ENCODE results near the gene FRMPD4. TPM values are rescaled to one million over a fixed set of nuclear protein-coding genes. Genes with fewer than 3 reads are reported as not detected.

The FRMPD4 gene
- total RNA-seq, 1 experiment from 2014 or later: 0.24 TPM

GRCh38 chrX:12421918-12422317 is 283.6 kb downstream of the FRMPD4 start:
- H3K23me2 ChIP-seq (ENCODE audit: insufficient read length, low read depth, low read length, poor library complexity, severe bottlenecking): no peaks in the 10 kb centered on the region
- Mint-ChIP-seq H3K4me3 (no peak overlapping the region), H3K9me3 (peaks cover 60 to 72% of the 10 kb centered on the region in 2 experiments), H3K4me1 (peaks cover 10 to 17% of the 10 kb centered on the region in 2 experiments), H3K27ac (no peak overlapping the region), H3K36me3 (ENCODE audit: insufficient read depth in 1 of 3, low read depth in 3 of 3) (peaks cover 0 to 8% (median 3%) of the 10 kb centered on the region in 3 experiments; a peak in 3 of 7 replicates), H3K27me3 (ENCODE audit: low read depth) (no peaks in the 10 kb centered on the region; the same call in 1 of the 2 replicates)
- no peak overlapping the region for H2BK120ac ChIP-seq (ENCODE audit: low read depth, low read length, poor library complexity, severe bottlenecking)
- H3T11ph ChIP-seq (ENCODE audit: low read length): no peak overlapping the region
- WGBS (ENCODE audit: extremely low coverage, insufficient read length, low lambda C conversion rate): no CpG with 5 or more reads among the region's 5 CpGs
- peaks cover 2% of the 10 kb centered on the region; the same call in 1 of the 2 replicates for H3K4me1 ChIP-seq (ENCODE audit: insufficient read depth, low read length)
- no peak overlapping the region for H3K18ac ChIP-seq (ENCODE audit: insufficient read length, low read depth, low read length)
- H2AFZ ChIP-seq (ENCODE audit: low read length): no peak overlapping the region
- no peak overlapping the region for H2AK5ac ChIP-seq (ENCODE audit: insufficient read length, low read length)
- no peak overlapping the region for H3K4me2 ChIP-seq (ENCODE audit: insufficient read depth, insufficient read length, low read length)
- no peaks in the 10 kb centered on the region for H4K20me1 ChIP-seq (ENCODE audit: control insufficient read depth, insufficient read depth, insufficient read length)
- no peak for DNase-seq
- TF ChIP-seq, protein P1, sequence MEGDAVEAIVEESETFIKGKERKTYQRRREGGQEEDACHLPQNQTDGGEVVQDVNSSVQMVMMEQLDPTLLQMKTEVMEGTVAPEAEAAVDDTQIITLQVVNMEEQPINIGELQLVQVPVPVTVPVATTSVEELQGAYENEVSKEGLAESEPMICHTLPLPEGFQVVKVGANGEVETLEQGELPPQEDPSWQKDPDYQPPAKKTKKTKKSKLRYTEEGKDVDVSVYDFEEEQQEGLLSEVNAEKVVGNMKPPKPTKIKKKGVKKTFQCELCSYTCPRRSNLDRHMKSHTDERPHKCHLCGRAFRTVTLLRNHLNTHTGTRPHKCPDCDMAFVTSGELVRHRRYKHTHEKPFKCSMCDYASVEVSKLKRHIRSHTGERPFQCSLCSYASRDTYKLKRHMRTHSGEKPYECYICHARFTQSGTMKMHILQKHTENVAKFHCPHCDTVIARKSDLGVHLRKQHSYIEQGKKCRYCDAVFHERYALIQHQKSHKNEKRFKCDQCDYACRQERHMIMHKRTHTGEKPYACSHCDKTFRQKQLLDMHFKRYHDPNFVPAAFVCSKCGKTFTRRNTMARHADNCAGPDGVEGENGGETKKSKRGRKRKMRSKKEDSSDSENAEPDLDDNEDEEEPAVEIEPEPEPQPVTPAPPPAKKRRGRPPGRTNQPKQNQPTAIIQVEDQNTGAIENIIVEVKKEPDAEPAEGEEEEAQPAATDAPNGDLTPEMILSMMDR (conservative IDR thresholded peaks at IDR 0.05): no peak
- no peak overlapping the region for H2BK5ac ChIP-seq (ENCODE audit: insufficient read length, low read length)
- no peak overlapping the region for H4K5ac ChIP-seq (ENCODE audit: insufficient read length, low read depth, low read length)
- H3K27ac ChIP-seq (ENCODE audit: insufficient read length, low read depth, low read length): no peak overlapping the region
- no peak overlapping the region for H4K8ac ChIP-seq (replicated peaks; ENCODE audit: insufficient read length, low read depth, low read length)
- no peak overlapping the region for H3K9ac ChIP-seq (ENCODE audit: extremely low read depth, insufficient read length, low read length)
- H3K56ac ChIP-seq (ENCODE audit: insufficient read length, low read depth, low read length): no peak overlapping the region
- H3K4ac ChIP-seq (ENCODE audit: low read depth, low read length): no peak overlapping the region
- no peak overlapping the region for H3K14ac ChIP-seq (ENCODE audit: insufficient read depth, low read length)
- no peak overlapping the region for H3K23ac ChIP-seq (ENCODE audit: insufficient read length, low read depth, low read length)
- no peaks in the 10 kb centered on the region for H3K27me3 ChIP-seq (ENCODE audit: insufficient read depth, low read length)
- H2BK15ac ChIP-seq (ENCODE audit: low read depth, low read length): no peak overlapping the region
- no peak overlapping the region for H2BK12ac ChIP-seq (ENCODE audit: insufficient read length, low read depth, low read length)
- H2BK20ac ChIP-seq (ENCODE audit: low read depth, low read length, poor library complexity, severe bottlenecking): no peak overlapping the region
- H3K79me1 ChIP-seq (ENCODE audit: insufficient read depth, low read depth, low read length, poor library complexity, severe bottlenecking): no peaks in the 10 kb centered on the region
- no peak overlapping the region for H4K91ac ChIP-seq (ENCODE audit: insufficient read length, low read depth, low read length)
- H3K9me3 ChIP-seq (ENCODE audit: control insufficient read depth, low read depth, low read length): no peaks in the 10 kb centered on the region
- no peaks in the 10 kb centered on the region for H3K79me2 ChIP-seq (ENCODE audit: insufficient read depth, low read length)

All from H9 (cell line).